GM11168 (cell line): Measurements from ENCODE around the gene MTHFSD.

Source experiments
- in situ Hi-C: fragments of 300-500 bp; cut with MboI; formaldehyde crosslinking; loops from one replicate; pipeline ENCODE4 v1.12.0; 2022; ENCODE audit warnings: low sequenced_read_pairs; ENCODE audit not compliant: unreplicated experiment

MTHFSD gene

DNA sequence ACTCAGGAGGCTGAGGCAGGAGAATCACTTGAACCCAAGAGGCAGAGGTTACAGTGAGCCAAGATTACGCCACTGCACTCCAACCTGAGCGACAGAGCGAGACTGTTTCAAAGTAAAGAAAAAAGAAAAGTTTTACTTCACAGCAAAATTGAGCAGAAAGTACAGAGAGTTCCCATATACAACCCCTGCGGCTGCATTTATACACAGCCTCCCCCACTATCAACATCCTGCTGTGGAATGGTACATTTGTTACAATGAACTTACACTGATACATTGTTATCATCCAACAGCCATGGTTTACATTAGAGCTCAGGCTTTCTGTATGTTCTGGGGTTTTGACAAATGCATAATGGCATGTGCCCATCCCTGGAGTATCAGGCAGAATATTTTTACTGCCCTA lies 2.6 kb upstream of the MTHFSD start:
- in situ Hi-C loops = loop anchor here (25.0 kb wide), 1 partner anchor 730 kb away; no protein-coding TSS in a partner anchor

DNA sequence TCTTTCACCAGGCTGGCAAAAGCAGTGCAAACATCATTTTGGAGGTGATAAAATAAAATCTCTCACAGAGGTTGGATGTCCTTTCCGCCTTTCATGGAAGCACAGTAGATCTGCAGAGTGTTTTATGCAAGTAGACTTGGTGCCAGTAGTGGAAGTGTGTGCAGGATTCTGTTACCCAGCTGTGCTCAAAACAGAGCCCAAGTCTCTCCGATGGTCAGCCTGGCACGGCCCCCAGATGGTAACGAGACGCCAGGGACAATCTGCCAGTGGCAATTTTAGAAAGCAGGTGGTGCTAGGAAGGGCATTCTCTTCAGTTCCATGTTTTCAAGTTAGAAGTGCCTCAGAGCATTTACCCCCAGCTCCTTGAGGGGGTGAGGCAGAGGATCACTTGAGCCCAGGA lies 1.5 kb upstream of the MTHFSD start:
- in situ Hi-C loops = loop anchor here (25.0 kb wide), 1 partner anchor 731 kb away; no protein-coding TSS in a partner anchor

DNA sequence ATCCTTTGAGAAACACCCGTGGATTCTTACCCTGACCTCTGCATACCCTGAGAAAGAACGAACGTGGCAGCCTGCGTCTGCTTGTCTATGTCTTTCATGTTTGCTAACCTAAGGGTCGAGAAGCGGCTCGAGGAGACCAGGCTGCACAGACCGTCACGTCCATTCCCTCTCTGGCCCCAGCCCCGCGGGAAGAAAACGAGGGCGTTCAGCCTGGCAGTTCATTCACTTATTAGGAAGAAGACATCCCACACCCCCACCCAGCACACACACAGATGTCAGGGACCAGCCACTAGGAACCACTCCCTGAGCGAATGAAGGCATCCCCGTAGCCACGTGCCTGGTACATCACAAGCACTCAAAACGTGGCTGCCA lies 655 bp upstream of the MTHFSD start:
- in situ Hi-C loops = loop anchor here (25.0 kb wide), 1 partner anchor 732 kb away; no protein-coding TSS in a partner anchor

DNA sequence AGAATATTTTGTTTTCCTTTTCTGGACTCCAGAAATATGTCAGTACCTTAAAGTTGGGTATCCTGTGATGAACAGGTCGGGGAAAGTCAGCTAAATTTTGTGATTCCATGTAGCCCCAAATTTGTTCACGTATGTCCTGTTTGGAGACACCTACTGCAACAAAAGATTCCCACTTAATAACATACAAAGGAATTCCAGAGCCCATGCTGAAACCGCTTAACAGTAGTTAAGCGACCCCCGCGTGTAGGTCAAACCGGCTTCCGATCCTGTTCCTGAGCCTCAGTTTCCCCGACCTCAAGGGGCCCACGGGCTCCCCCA lies 477 bp downstream of the MTHFSD start:
- in situ Hi-C loops = loop anchor here (25.0 kb wide), 1 partner anchor 733 kb away; no protein-coding TSS in a partner anchor

DNA sequence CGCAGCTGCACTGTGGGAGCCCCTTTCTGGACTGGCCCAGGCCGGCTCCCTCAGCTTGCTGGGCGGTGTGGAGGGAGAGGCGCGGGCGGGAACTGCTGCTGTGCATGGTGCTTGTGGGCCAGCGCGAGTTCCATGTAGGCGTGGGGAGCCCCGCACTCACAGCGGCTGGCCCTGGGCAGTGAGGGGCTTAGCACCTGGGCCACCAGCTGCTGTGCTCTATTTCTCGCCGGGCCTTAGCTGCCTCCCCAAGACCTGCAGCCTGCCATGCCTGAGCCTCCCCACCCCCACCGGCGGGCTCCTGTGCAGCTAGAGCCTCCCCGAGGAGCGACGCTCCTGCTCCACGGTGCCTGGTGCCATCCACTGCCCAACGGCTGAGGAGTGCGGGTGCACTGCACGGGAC lies 1.7 kb downstream of the MTHFSD start:
- in situ Hi-C loops = loop anchor here (25.0 kb wide), 1 partner anchor 734 kb away; no protein-coding TSS in a partner anchor

DNA sequence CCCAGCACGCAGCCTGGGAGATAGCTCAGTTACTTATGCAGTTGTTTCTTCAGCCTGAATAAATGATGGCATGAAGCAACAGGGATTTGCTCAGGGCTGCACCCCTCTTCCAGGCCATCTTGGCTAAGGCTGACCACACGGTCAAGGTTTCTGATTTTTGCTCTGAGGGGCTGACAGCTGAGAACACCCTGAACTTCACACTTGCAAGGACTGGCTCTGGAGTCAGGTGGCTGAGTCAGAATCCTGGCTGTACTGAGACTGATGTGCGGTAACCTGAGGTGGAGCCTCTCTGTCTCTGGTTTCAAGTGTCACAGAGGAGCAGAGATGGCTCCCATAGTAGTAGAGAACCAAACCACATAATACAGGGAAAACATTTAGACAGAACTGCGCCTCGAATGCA lies 4.8 kb downstream of the MTHFSD start:
- in situ Hi-C loops = loop anchor here (25.0 kb wide), 1 partner anchor 737 kb away; no protein-coding TSS in a partner anchor

DNA sequence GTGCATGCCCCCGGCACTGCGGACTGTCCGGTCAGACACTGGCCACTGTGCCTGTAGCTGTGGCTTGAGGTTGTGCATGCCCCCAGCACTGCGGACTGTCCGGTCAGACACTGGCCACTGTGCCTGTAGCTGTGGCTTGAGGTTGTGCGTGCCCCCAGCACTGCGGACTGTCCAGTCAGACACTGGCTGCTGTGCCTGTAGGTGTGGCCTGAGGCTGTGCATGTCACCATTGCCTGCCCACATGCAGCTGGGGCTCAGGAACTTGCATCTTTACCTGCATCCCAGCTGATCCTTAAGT lies 5.2 kb downstream of the MTHFSD start:
- in situ Hi-C loops = loop anchor here (25.0 kb wide), 1 partner anchor 737 kb away; no protein-coding TSS in a partner anchor

DNA sequence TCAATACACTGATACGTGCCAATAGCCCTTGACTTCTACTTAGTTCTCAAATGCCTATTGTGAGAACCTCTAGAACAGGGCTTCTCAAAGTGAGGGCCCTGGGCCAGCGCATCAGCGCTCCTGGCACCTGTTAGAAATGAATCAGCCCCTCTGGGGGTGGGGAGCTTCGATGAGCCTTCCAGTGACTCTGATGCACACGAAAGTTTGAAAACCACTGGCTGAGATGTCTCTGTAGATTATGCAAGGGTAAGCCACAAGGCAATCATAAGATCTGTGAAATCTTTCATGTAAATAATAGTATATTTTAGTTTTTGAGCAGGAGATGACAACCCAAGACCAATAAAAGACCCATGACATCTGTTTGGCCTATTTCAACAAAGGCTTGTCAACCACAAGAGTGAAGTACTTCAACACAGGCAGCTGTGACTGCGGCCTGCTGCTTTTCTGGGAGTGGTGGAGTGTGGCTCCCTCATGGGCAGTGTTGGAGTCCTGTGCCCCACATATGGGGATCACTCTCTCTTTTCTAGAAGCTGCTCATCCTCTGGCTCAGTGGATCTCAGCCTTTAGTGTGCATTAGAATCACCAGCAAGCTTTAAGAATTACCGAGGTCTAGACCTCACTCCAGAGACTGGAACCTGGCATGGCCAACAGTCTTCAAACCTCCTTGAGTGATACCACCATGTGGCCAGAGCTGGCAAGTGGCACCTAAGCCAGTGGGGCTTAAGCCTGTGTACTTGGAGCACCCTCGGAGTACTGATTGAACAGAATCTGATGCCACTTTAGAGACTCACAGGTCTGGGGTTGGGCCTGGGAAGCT lies 5.8 kb downstream of the MTHFSD start:
- in situ Hi-C loops = no loop called here

DNA sequence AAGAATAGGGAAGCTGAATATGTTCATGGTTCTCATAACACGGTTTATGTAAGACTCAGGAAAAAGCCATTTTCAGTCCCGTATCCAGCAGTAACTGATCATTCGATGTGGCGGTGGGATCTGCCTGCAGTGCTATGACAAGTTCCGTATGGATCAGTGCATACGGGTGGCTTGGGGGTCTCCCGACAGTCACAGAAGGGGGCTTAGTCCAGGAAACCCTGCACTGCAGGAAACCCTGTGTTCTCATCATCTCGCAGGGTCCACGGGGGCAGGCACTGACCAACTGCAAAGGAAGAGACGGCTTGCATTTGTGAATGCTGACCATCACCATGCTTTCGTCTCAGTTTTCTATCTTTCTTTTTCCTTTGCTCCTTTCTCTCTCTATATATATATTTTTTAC lies 7.7 kb downstream of the MTHFSD start:
- in situ Hi-C loops = no loop called here

DNA sequence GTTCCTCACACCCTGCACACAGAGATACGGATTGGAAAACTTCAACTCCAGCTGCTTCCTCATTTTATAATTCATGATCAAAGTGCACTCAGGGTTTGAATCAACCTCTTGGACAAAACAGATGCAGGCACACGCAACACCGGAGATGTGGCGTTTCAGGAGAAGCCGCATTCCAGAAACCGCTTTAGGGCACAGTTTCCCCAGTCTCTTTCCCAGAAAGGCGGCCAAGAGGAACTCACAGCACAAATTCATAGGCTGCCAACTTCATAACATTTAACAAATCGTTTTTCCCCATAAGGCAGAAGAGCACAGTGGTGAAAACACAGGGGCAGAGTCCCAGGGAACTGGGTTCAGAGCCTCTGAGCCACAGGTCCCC lies 8.4 kb downstream of the MTHFSD start:
- in situ Hi-C loops = no loop called here

DNA sequence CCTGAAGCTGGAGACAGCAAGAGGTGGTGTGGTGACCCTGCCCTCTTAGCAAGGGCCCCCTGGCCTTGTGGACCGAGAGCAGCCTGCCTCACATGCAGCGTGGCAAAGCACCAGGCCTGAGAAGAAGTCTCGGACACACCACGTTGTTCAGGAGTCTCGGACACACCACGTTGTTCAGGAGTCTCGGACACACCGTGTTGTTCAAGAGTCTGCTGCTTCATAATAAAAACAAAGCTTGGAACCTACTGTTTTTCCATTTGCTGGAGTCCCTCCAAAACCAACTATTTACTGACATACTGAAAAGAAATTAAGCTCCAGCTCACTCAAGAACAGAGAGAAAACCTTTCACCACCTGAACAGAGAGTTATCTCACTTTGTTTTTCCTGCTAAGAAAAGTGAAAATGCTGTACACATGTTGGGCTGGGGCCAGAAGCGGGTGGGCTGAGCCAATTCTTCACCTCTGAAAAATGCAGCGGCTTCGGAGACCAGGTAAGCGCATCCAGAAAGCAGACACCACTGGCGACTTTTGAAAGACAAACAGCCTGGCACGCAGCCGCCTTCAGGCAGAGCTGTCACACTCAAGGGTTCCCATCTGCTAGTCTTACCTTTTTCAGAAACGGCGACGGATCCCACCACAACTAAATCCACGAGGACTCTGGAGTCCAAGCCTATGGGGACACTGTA lies 8.9 kb downstream of the MTHFSD start:
- in situ Hi-C loops = no loop called here

DNA sequence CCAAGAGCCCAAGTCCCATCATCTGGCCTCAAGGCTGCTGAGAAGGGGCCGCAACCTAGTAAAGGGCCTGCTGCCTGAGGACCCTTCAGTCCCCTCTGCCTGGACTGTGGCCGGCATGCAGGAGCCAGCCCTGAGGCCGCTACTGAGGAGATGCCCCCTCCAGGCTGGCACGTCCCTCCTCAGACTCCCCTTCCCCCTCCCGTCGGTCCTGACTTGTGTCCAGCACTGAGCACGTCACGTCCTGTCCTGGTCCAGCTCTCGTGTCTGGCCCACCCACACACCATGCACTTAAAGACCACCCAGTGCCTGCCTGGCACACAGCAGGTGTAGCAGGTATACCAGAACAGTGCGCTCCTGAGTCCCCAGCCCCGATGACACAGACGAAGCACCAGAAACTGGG lies 9.6 kb downstream of the MTHFSD start:
- in situ Hi-C loops = no loop called here

DNA sequence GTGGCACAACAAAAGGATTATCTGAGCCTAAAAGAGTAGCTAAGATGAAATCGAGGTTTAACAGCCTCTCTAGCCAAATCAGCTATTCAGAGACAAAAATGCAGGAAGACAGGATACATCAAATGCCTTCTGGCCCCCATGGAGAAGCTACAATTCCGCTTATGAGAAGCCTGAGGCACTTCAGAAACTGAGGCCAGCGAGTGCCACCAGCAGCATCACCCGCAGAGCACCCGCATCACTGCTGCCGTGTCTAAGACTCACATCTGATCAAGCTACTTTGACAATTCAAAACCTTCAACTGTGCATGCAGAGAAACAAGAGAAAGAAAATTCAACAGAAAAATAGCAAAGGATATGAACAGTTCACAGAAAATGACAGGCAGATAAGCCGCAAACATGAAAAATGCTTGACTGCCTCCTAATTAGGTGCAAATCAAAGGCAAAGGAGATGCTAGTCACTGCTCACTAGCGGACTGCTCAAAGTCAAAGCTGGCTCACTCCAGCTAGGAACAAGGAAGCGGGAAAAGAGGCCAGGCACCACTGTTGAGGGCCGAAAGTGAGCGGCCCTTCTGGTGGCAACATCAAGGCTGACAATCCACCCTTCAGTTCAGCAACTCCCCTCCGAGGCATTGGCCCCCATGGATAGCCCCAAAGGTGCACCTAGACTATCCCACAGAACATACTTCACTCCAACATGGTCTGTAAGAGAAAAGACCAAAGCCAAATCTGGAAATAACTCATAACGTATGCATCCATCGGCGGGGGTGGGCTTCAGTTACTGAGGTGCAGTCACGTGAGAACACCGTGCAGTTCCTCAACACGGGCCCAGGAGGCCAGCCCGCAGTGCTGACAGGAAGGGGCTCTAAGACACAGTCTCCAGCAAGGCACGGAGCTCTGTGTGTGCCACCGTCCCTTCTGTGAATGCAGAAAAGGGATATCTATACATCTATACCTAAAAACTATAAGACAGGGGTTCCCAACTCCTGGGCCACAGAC lies 12.0 kb downstream of the MTHFSD start:
- in situ Hi-C loops = no loop called here

DNA sequence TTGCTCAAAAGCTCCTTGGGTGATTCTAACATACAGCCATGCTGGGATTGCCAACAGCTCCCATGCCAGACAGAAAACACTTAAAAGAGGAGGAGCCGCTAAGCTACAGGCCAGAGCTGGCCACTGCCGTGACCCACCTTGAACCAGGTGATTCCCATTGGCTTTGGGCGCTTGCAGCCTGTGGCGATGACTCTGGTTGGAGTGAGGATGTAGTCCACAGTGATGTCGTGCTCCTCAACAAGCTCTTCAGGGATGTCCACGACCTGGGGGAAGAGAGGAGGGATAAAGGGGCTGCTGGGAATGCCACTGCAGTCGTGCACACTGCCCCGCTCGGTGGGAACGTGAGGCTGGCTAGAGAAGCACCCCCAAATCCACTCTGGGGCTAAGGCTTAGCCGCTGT lies 13.5 kb downstream of the MTHFSD start:
- in situ Hi-C loops = no loop called here

DNA sequence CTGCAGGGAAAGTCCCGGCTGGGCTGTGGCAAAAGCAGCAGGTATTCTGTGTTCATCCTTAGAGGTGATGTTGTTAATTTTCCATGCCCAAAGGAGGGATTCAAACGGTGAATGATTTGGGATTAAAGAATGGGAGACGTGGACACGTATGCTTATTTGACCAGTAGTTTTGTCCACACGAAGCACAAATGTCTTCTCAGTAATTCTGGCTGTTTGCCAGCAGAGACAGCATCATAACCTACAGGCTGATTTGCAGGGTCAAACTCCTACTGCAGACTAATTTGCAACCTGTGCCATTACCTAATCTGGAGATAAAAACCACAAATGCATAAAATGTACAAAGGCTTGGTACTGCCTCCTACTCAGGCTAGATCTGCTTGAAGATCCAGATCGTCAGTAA lies 14.1 kb downstream of the MTHFSD start:
- in situ Hi-C loops = no loop called here

DNA sequence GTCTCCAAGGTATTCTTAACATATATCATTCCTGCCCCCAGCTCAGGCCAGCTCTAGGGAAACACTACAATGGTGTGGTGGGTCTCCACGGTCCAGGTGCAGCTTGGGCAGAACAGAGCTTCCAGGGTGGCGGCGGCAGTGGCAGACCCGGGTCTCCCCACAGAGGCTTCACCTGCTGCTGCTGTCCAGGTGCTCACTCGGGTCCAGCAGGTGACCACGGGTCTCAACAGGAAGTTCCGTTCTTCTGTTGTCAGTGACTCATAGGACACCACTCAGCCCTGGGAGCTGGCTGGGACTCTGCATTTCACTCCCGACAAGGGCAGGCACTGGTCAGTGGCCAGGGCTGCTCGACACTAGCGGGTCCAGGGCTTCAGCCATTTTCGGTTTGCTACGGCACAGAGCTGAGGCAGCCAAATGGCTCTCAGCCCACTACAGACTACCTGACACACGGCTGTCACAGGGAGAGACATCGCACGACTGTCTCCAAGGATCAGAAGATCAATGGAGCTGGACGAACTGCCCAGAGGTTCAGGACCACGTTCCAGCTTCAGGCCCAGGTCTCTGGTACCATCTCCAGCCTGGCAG lies 16.7 kb downstream of the MTHFSD start:
- in situ Hi-C loops = no loop called here

DNA sequence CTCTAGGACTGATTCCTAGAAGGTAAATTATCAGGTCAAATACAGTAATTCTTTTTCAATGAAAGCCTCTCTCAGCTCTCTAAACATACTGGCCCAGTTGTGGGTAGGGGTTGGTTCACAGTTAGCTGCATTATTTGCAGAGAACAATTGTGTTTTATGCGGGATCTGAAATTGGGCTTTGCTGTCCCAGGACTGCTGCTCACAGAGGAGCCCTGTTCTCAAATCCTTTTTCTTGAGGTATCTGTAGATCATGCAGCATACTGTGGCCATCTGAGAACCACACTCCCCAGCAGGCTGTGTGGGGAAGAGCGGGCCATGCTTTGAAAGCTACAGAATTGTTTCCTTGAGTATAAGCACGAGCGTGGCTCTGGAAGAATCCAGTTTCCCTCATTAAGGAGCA lies 17.5 kb downstream of the MTHFSD start:
- in situ Hi-C loops = no loop called here

DNA sequence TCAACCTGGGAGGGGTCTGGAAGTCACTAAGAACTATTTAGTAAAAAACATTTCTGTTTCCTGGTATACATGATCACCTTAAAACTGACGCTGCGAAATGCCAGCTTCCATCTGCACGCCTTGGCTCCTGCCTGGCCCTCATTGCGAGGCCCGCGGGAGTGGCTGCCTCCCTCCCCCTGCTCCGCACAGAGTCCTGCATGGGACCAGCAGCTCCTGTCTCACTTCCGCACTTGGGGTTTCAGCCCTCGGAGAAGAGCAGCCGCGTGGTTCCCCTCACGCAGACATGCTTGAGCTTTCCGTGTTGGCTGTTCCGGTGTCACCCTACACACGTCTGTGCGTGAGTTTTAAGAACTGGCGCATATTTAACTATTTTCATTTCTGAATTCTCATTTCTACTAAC lies 18.4 kb downstream of the MTHFSD start:
- in situ Hi-C loops = no loop called here

DNA sequence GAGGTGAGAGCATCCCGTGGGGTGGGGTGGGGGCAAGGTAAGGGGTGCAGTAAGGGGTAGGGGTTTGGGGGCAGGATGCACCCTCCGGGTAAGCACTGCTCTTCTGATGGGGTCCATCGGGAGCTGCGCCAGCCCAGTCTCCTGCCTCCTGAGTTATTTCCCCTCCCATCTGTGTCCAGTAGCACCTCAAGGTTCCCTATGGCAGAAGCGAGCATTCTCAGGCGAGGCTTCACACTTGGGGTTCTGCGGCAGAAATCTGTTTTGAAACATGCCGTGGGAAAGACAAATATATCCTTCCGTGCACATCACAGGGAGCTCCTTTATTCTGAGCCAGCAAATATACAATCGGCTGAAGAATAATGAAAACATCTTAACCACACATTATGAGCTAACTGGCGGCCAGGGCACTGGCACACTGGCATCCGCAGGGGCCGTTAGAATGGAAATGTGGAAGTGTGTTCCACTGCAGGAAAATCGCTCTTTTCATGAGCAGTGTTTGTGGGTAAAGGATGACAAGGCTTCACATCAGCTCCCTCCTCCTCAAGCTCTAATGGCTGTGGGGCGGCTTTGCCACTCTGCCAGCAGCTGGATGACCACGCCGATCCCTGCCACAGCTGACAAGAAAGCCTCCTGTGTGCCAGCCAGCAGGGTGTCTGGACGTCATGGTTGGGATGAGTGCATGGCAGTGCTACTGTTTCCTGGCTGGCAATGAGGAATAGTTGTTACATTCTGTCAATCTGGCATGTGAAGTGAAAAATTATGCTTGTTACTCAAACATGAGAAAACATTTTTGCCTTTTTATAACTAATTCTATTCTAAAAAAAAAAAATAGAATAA lies 20.0 kb downstream of the MTHFSD start:
- in situ Hi-C loops = no loop called here
